Measurements from ENCODE around the gene GABRQ. TPM values are rescaled to one million over a fixed set of nuclear protein-coding genes. Genes with fewer than 3 reads are reported as not detected.
"Not testable (repeated sequence)": the region's sequence is repeated elsewhere in the genome, so short reads cannot be mapped to it uniquely, and the experiment has no call there.

The GABRQ gene
- total RNA-seq, 1 donor from 2014 or later: not detected

DNA sequence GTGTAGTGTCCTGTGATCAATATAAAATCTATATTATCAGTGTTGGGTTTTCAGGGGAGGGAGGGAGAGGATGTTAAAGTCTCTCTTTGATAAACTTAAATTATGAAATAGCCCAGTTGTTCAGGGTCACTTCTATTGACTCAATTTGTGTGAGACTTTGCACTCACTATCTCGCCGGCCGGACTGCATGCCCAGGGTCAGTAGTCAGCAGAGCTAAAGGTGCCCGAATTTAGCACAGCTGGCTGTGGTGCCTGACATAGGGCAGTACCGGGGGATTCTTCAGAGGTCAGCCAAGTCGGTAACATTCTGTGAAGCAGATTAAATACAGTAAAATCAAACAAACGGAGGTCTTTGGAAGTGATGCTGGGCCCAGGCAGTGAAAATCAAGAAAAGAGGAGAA, 19.2 kb downstream of the GABRQ start:
- DNase-seq (ENCODE audit: low read depth in 2 of 2): no peak

DNA sequence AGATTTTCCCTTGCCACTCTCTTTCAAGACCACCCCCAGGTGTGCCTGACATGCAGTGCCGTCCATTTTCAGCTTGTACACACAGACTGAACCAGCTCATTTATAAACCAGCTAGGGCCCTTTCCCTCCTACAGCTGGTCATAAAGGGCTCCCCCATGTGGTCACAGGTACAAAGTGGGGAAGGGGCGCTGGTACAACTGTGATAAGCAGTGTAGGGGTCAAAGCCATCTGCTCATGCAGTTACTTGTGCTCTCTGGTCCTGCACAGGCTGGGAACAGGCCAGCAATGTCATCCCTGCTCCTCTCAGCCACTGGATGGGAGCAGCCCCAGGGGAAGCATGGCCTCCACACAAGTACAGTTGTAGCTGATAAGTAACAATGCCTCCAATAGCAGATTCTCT, 20.6 kb downstream of the GABRQ start:
- no peak for DNase-seq (ENCODE audit: low read depth in 2 of 2)

DNA sequence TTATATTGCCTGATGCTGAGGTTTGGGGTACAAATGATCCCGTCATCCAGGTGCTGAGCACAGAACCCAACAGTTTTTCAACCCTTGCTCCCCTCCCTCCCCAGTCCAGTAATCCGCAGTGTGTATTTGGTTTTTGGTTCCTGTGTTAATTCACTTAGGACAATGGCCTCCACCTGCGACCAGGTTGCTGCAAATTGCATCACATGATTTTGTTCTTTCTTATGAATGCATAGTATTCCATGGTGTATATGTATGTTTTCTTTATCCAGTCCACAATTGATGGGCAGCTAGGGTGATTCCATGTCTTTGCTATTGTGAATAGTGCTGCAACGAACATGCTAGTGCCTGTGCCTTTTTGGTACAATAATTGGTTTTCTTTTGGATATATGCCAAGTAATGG, 25.4 kb downstream of the GABRQ start:
- no peak for DNase-seq (ENCODE audit: low read depth in 2 of 2)

DNA sequence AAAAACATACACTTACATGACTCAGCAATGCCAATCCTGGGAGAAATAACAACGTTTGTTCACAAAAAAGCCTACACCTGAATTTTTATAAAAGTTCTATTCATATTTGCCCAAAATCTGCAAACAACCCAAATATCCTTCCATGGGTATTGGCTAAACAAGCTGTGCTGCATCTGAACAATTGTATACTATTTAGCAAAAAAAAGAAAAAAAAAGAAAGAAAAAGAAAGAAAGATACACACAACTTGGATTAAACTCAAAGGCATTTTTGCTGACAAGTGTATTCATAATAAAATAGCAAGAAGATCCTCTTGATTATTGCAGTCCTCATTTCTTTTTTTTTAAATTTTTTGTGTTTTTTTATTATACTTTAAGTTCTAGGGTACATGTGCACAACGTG, 36.4 kb downstream of the GABRQ start:
- no peak for DNase-seq (ENCODE audit: low read depth in 2 of 2)

DNA sequence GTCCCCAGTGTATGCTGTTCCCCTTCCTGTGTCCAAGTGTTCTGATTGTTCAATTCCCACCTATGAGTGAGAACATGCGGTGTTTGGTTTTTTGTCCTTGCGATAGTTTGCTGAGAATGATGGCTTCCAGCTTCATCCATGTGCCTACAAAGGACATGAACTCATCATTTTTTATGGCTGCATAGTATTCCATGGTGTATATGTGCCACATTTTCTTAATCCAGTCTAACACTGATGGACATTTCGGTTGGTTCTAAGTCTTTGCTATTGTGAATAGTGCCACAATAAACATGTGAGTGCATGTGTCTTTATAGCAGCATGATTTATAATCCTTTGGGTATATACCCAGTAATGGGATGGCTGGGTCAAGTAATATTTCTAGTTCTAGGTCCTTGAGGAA, 37.0 kb downstream of the GABRQ start:
- DNase-seq (ENCODE audit: low read depth in 2 of 2): not testable (repeated sequence)

DNA sequence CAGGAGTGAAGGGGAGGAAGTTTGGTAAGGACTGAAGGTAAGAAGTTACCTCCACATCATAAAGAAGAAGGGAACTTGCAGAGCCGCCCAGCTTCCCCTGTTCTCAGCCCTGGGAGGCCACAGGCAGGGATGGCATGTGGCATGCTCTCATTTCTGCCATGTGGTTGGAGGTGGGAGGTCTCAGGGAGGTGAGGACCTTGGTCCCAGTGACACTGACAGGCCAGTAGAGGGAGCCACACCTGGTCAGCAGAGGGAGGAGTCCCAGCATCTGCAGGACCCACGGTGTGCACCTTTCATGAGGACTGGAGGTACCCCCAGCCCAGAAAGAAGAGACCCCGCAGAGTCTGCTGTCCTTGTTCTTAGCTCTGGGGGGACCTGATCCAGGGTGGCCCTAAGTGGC, 43.3 kb downstream of the GABRQ start:
- DNase-seq (ENCODE audit: low read depth in 2 of 2): not testable (repeated sequence)

DNA sequence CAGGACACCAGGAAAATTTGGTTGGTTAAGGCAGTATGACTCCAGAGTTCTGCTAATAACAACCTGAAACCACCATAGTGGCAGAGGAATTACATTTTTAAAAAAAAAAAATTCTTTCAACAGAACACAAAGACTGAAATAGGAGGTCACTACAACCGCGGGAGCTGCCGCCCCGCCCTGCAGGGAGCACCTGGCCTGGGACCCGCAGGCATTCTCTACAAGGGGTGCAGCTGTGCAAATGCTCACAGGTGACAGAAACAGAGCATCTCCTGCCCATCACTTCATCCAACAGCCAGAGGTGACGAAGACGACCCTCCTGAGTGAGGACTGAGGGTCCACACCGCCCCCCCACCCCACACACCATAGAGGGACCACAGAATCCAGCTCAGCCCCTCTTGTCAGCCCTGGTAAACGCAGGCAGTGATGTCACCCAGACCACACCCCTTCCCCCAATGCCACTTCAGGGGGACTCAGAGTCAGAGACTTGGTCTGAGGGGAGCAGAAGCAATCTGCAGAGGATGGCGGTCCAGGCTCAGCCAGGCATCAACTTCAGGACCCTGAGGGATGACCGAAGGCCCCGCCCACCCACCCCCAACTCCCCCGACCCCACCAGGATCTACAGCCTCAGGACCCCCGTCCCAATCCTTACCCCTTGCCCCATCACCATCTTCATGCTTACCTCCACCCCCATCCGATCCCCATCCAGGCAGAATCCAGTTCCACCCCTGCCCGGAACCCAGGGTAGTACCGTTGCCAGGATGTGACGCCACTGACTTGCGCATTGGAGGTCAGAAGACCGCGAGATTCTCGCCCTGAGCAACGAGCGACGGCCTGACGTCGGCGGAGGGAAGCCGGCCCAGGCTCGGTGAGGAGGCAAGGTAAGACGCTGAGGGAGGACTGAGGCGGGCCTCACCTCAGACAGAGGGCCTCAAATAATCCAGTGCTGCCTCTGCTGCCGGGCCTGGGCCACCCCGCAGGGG, 60.5 kb downstream of the GABRQ start, which contains the start of gene MAGEA3:
TSS of gene MAGEA3 (plus strand) at position 843 of the 980 bp plus-strand sequence. CDS start 2,039 bp downstream, outside the sequence.
- not testable (repeated sequence) for DNase-seq (ENCODE audit: low read depth in 2 of 2)

DNA sequence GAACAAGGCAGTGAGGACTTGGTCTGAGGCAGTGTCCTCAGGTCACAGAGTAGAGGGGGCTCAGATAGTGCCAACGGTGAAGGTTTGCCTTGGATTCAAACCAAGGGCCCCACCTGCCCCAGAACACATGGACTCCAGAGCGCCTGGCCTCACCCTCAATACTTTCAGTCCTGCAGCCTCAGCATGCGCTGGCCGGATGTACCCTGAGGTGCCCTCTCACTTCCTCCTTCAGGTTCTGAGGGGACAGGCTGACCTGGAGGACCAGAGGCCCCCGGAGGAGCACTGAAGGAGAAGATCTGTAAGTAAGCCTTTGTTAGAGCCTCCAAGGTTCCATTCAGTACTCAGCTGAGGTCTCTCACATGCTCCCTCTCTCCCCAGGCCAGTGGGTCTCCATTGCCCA, 62.7 kb downstream of the GABRQ start:
- DNase-seq (ENCODE audit: low read depth in 2 of 2): not testable (repeated sequence)

DNA sequence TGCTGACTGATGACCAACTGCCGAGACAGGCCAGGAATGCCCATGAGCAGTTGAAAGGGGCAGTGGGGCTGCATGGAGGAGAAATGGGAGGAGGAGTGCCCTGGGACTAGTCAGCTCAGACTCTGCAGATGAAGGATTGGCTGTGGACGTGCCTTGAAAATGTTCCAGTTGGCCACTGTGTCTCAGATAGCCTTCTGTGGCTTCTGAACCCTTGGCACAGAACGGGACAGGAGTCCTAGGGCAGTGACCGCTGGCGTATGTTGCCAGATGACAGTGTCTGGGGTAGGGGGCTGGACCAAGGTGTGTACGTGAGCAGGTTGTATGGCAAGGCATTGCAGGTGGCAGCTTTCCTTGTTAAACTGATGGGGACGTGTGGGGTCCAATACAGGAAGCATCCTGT, 68.8 kb downstream of the GABRQ start:
- DNase-seq (ENCODE audit: low read depth in 2 of 2): not testable (repeated sequence)

Other genes with a start within 250 kb of the GABRQ start
- gene GABRA3, start 186.6 kb upstream of the GABRQ start, total RNA-seq: not detected in 2 replicates
- not detected in 2 replicates for gene MAGEA3, start 60.9 kb downstream of the GABRQ start, total RNA-seq
- gene CSAG2, start 71.4 kb downstream of the GABRQ start, total RNA-seq: not detected in 2 replicates
- gene MAGEA2B, start 76.7 kb downstream of the GABRQ start, total RNA-seq: not detected in 2 replicates
- not detected in 2 replicates for gene CSAG1, start 95.8 kb downstream of the GABRQ start, total RNA-seq
- gene MAGEA12, start 95.9 kb downstream of the GABRQ start, total RNA-seq: not detected in 2 replicates
- not detected in 2 replicates for gene MAGEA2, start 115.9 kb downstream of the GABRQ start, total RNA-seq
- gene CSAG3, start 121.3 kb downstream of the GABRQ start, total RNA-seq: not detected in 2 replicates
- not detected in 2 replicates for gene MAGEA6, start 131.8 kb downstream of the GABRQ start, total RNA-seq
- gene CETN2, start 192.9 kb downstream of the GABRQ start, total RNA-seq: 14.6 and 15.9 TPM in 2 replicates
- 13.7 and 14.2 TPM in 2 replicates for gene NSDHL, start 193.2 kb downstream of the GABRQ start, total RNA-seq

Measured in lung microvascular endothelial cell (primary cell).